Measurements from ENCODE around the gene ARSB. TPM values are rescaled to one million over a fixed set of nuclear protein-coding genes. Genes with fewer than 3 reads are reported as not detected.
A peak's percentile ranks its signal among the peaks of the same experiment; 100 is the strongest.

ARSB gene
- total and polyA plus RNA-seq, 2 donors (not counting 1 experiment from before 2014, with no cell fraction given): 10.1 to 27.7 TPM

DNA sequence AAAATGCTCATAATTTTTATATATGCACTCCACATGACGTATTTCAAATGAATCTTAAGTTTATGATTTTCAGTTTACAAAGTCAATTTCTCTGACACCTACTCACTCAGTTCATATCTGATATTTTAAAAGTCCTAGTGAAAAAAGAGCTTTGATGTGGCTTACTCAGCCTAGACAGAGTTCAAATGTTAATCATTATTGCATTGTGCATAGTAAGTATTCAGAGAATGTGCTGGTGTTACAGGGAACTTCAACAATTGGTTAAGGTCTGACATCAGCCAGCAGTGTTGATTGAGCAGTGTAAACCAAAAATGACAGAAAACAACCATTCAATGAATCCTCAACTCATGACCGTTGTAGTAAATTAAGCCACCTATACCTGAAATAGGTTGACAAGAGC is 189.4 kb downstream of the ARSB start:
- no peaks in the 10 kb centered on the region for H3K79me2 ChIP-seq (ENCODE audit: control insufficient read depth, insufficient read depth, low read length)
- no peak overlapping the region for H2AFZ ChIP-seq (ENCODE audit: low read length)
- no peaks in the 10 kb centered on the region for H3K36me3 ChIP-seq (ENCODE audit: control insufficient read depth, insufficient read depth, low read length)
- no peaks in the 10 kb centered on the region for H3K27me3 ChIP-seq (ENCODE audit: control insufficient read depth, insufficient read depth, low read length)
- no peak overlapping the region for H3K4me3 ChIP-seq (replicated peaks in 1 of 4; ENCODE audit: control extremely low read depth in 1 of 4, insufficient read depth in 1 of 4, low read depth in 3 of 4, low read length in 4 of 4)
- no peaks in the 10 kb centered on the region for H4K20me1 ChIP-seq (ENCODE audit: control insufficient read depth, extremely low read depth, insufficient read depth, low read length)
- no peak for TF ChIP-seq EZH2 (IDR thresholded peaks at IDR 0.05; ENCODE audit: low read length, missing control alignments)
- TF ChIP-seq, protein P1, sequence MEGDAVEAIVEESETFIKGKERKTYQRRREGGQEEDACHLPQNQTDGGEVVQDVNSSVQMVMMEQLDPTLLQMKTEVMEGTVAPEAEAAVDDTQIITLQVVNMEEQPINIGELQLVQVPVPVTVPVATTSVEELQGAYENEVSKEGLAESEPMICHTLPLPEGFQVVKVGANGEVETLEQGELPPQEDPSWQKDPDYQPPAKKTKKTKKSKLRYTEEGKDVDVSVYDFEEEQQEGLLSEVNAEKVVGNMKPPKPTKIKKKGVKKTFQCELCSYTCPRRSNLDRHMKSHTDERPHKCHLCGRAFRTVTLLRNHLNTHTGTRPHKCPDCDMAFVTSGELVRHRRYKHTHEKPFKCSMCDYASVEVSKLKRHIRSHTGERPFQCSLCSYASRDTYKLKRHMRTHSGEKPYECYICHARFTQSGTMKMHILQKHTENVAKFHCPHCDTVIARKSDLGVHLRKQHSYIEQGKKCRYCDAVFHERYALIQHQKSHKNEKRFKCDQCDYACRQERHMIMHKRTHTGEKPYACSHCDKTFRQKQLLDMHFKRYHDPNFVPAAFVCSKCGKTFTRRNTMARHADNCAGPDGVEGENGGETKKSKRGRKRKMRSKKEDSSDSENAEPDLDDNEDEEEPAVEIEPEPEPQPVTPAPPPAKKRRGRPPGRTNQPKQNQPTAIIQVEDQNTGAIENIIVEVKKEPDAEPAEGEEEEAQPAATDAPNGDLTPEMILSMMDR (conservative IDR thresholded peaks at IDR 0.05 in 1 of 2, IDR thresholded peaks at IDR 0.05 in 1 of 2; ENCODE audit: low read depth in 1 of 2, low read length in 2 of 2): no peak
- no peaks in the 10 kb centered on the region for H3K4me1 ChIP-seq (ENCODE audit: control insufficient read depth, extremely low read depth, insufficient read depth, low read length)
- H3K9me3 ChIP-seq (ENCODE audit: control insufficient read depth, insufficient read depth, low read depth, low read length): no peaks in the 10 kb centered on the region
- no peak overlapping the region for H3K27ac ChIP-seq (ENCODE audit: insufficient read depth, low read length)
- peak in 1 of 2 donors; percentile 70 for DNase-seq (ENCODE audit: low read depth in 2 of 2)
- H3K4me2 ChIP-seq (ENCODE audit: extremely low read depth, insufficient read depth, low read length): no peak overlapping the region
- H3K9ac ChIP-seq (ENCODE audit: insufficient read depth, low read length): no peak overlapping the region

GRCh38 chr5:78794693-78795215 is 190.4 kb downstream of the ARSB start:
- Histone ChIP-seq H3K4me1 (ENCODE audit: control insufficient read depth, extremely low read depth, insufficient read depth, low read length) (no peaks in the 10 kb centered on the region), H3K36me3 (ENCODE audit: control insufficient read depth, insufficient read depth, low read length) (no peaks in the 10 kb centered on the region), H3K9ac (ENCODE audit: insufficient read depth, low read length) (no peak overlapping the region), H3K27me3 (ENCODE audit: control insufficient read depth, insufficient read depth, low read length) (no peaks in the 10 kb centered on the region), H3K79me2 (ENCODE audit: control insufficient read depth, insufficient read depth, low read length) (no peaks in the 10 kb centered on the region), H3K4me2 (ENCODE audit: extremely low read depth, insufficient read depth, low read length) (no peak overlapping the region), H3K9me3 (ENCODE audit: control insufficient read depth, insufficient read depth, low read depth, low read length) (no peaks in the 10 kb centered on the region), H4K20me1 (ENCODE audit: control insufficient read depth, extremely low read depth, insufficient read depth, low read length) (no peaks in the 10 kb centered on the region), H3K4me3 (replicated peaks in 1 of 4; ENCODE audit: control extremely low read depth in 1 of 4, insufficient read depth in 1 of 4, low read depth in 3 of 4, low read length in 4 of 4) (no peak overlapping the region), H2AFZ (ENCODE audit: low read length) (no peak overlapping the region), H3K27ac (ENCODE audit: insufficient read depth, low read length) (no peak overlapping the region)
- no peak for DNase-seq (ENCODE audit: low read depth in 2 of 2)
- TF ChIP-seq EZH2 (IDR thresholded peaks at IDR 0.05; ENCODE audit: low read length, missing control alignments): no peak
- TF ChIP-seq, protein P1 (conservative IDR thresholded peaks at IDR 0.05 in 1 of 2, IDR thresholded peaks at IDR 0.05 in 1 of 2; ENCODE audit: low read depth in 1 of 2, low read length in 2 of 2): no peak

DNA sequence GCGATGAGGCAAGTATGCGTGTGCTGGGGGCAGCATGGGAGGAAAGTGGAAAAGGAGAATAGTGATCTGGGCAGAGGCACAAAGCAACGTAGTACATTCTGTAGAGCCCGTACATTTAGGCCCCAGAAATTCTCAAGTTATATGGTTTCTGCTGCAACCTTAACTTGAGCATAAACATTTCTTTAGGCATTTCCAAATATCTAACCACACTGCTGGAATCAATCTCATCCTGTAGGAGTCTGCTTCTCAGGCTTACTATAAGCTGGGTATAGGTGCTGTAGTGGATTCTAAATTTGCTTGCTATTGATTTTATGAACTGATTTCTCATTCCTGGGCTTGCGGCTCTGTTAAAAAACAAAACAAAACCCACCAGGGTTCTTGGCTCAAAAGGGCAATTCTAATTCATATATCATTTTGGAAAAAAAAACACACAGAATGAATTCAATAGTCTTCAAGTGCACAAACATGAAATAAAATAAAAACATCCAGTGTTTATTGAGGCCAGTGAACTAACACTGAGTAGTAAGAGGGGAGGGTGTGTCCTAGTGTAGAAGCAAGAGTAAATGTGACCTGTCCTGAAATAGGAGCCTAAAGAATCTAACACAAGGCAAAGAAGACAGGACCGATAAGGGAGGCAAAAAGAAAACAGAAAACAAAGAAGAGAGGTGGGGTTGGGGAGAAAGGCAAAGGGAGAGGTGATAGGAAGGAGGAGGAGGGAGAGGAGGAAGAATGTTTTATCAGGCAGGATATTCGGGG is 191.0 kb downstream of the ARSB start:
- Histone ChIP-seq H4K20me1 (ENCODE audit: control insufficient read depth, extremely low read depth, insufficient read depth, low read length) (no peaks in the 10 kb centered on the region), H3K79me2 (ENCODE audit: control insufficient read depth, insufficient read depth, low read length) (no peaks in the 10 kb centered on the region), H3K36me3 (ENCODE audit: control insufficient read depth, insufficient read depth, low read length) (no peaks in the 10 kb centered on the region), H3K4me2 (ENCODE audit: extremely low read depth, insufficient read depth, low read length) (no peak overlapping the region), H3K4me1 (ENCODE audit: control insufficient read depth, extremely low read depth, insufficient read depth, low read length) (no peaks in the 10 kb centered on the region), H3K27ac (ENCODE audit: insufficient read depth, low read length) (no peak overlapping the region), H3K27me3 (ENCODE audit: control insufficient read depth, insufficient read depth, low read length) (no peaks in the 10 kb centered on the region), H3K9me3 (ENCODE audit: control insufficient read depth, insufficient read depth, low read depth, low read length) (no peaks in the 10 kb centered on the region), H3K4me3 (replicated peaks in 1 of 4; ENCODE audit: control extremely low read depth in 1 of 4, insufficient read depth in 1 of 4, low read depth in 3 of 4, low read length in 4 of 4) (no peak overlapping the region), H2AFZ (ENCODE audit: low read length) (no peak overlapping the region), H3K9ac (ENCODE audit: insufficient read depth, low read length) (no peak overlapping the region)
- TF ChIP-seq EZH2 (IDR thresholded peaks at IDR 0.05; ENCODE audit: low read length, missing control alignments): no peak
- TF ChIP-seq, protein P1 (conservative IDR thresholded peaks at IDR 0.05 in 1 of 2, IDR thresholded peaks at IDR 0.05 in 1 of 2; ENCODE audit: low read depth in 1 of 2, low read length in 2 of 2): no peak
- DNase-seq (ENCODE audit: low read depth in 2 of 2): peak in 1 of 2 donors; percentile 48
